ENCODE results near the gene XPNPEP3. TPM values are rescaled to one million over a fixed set of nuclear protein-coding genes. Genes with fewer than 3 reads are reported as not detected.

The XPNPEP3 gene
- total and polyA plus RNA-seq, 2 donors (not counting 3 experiments of a cell fraction or from before 2014, with no cell fraction given): 12.3 to 21.2 TPM

GRCh38 chr22:40939202-40939601 lies 82.3 kb downstream of the XPNPEP3 start:
- H3K4me3 ChIP-seq (replicated peaks in 1 of 3; ENCODE audit: insufficient read depth in 1 of 3, low read depth in 1 of 3, low read length in 3 of 3): no peak overlapping the region
- no peak overlapping the region for H3K27ac ChIP-seq (ENCODE audit: insufficient read depth, low read depth, low read length)
- ChIA-PET CTCF (interaction anchor here (3.0 kb wide), 1 partner anchor 17 kb away, joined by 11 read pairs; no protein-coding TSS in a partner anchor), POLR2A (no interaction called here)
- no peaks in the 10 kb centered on the region for H3K79me2 ChIP-seq (ENCODE audit: control insufficient read depth, insufficient read depth, low read length)
- TF ChIP-seq JUN (IDR thresholded peaks at IDR 0.05; ENCODE audit: borderline replicate concordance, insufficient read depth, insufficient read length, low read depth): peak; percentile 10
- TF ChIP-seq CTCF (IDR thresholded peaks at IDR 0.05; ENCODE audit: extremely low read depth in 1 of 2, insufficient read depth in 1 of 2, low read depth in 1 of 2, low read length in 2 of 2): no peak
- no peak overlapping the region for H3K4me2 ChIP-seq (ENCODE audit: insufficient read depth, low read length)
- no peak overlapping the region for H3K9ac ChIP-seq (replicated peaks; ENCODE audit: extremely low read depth, insufficient read depth, low read length)
- no peaks in the 10 kb centered on the region for H3K4me1 ChIP-seq (ENCODE audit: control insufficient read depth, extremely low read depth, insufficient read depth, low read length)
- no TSS peak for BruUV-seq (replicated peaks)
- no peak for DNase-seq (ENCODE audit: low read depth, low spot score)
- no peaks in the 10 kb centered on the region for H3K27me3 ChIP-seq (ENCODE audit: control insufficient read depth in 2 of 2, insufficient read depth in 2 of 2, low read length in 2 of 2)
- no peak for FAIRE-seq
- intact Hi-C loops (cut with micrococcal nuclease): no loop called here
- dilution Hi-C loops (cut with MboI; ENCODE audit: extremely low pct_ligation_motif_present, low sequenced_read_pairs): no loop called here
- H3K9me3 ChIP-seq (replicated peaks; ENCODE audit: control insufficient read depth, insufficient read depth, low read length): no peaks in the 10 kb centered on the region
- H3K9me1 ChIP-seq (replicated peaks; ENCODE audit: control insufficient read depth, extremely low read depth, insufficient read depth, low read length): no peaks in the 10 kb centered on the region
- no peak overlapping the region for H2AFZ ChIP-seq (ENCODE audit: low read depth, low read length)
- H4K20me1 ChIP-seq (replicated peaks; ENCODE audit: control insufficient read depth, extremely low read depth, insufficient read depth, low read length): no peaks in the 10 kb centered on the region
- H3K36me3 ChIP-seq (ENCODE audit: control insufficient read depth in 2 of 2, extremely low read depth in 1 of 2, insufficient read depth in 2 of 2, low read length in 2 of 2): no peaks in the 10 kb centered on the region

- POLR2A ChIA-PET: interaction anchor here (0.6 to 1.6 kb wide), 10 partner anchors 9 to 164 kb away, joined by 3 to 9 read pairs (median 4); partner anchors contain the start of gene EP300
- dilution Hi-C loops (cut with MboI; ENCODE audit: extremely low pct_ligation_motif_present, low sequenced_read_pairs) (no loop called here), intact Hi-C loops (cut with micrococcal nuclease) (loop anchor here (1.0 to 5.0 kb wide), 4 partner anchors 95 to 430 kb away; partner anchors contain the start of genes ST13 and TEF)
- Histone ChIP-seq H3K4me1 (ENCODE audit: control insufficient read depth, extremely low read depth, insufficient read depth, low read length) (peaks cover 19% of the 10 kb centered on the region), H2AFZ (ENCODE audit: low read depth, low read length) (peak within 1 kb of the TSS; percentile 97), H3K4me2 (ENCODE audit: insufficient read depth, low read length) (peak within 1 kb of the TSS; percentile 100), H3K9me1 (replicated peaks; ENCODE audit: control insufficient read depth, extremely low read depth, insufficient read depth, low read length) (no peaks in the 10 kb centered on the region), H3K4me3 (replicated peaks in 1 of 3; ENCODE audit: insufficient read depth in 1 of 3, low read depth in 1 of 3, low read length in 3 of 3) (peak within 1 kb of the TSS; percentile 84 to 100 (median 100)), H3K79me2 (ENCODE audit: control insufficient read depth, insufficient read depth, low read length) (peaks cover 39% of the 10 kb centered on the region), H3K27me3 (ENCODE audit: control insufficient read depth in 2 of 2, insufficient read depth in 2 of 2, low read length in 2 of 2) (no peaks in the 10 kb centered on the region), H3K27ac (ENCODE audit: insufficient read depth, low read depth, low read length) (peak within 1 kb of the TSS; percentile 98), H3K9me3 (replicated peaks; ENCODE audit: control insufficient read depth, insufficient read depth, low read length) (no peaks in the 10 kb centered on the region), H3K9ac (replicated peaks; ENCODE audit: extremely low read depth, insufficient read depth, low read length) (peak within 1 kb of the TSS; percentile 99), H4K20me1 (replicated peaks; ENCODE audit: control insufficient read depth, extremely low read depth, insufficient read depth, low read length) (no peaks in the 10 kb centered on the region), H3K36me3 (ENCODE audit: control insufficient read depth in 2 of 2, extremely low read depth in 1 of 2, insufficient read depth in 2 of 2, low read length in 2 of 2) (peaks cover 3 to 12% of the 10 kb centered on the region in 2 experiments)
- DNase-seq (ENCODE audit: low read depth, low spot score): peak; percentile 97
- peak; percentile 67 for TF ChIP-seq MYC (IDR thresholded peaks at IDR 0.05; ENCODE audit: low read depth, low read length)
- peak; percentile 93 for TF ChIP-seq POLR2A (IDR thresholded peaks at IDR 0.05; ENCODE audit: low read depth, low read length)
- peak; percentile 84 for TF ChIP-seq MAX (IDR thresholded peaks at IDR 0.05; ENCODE audit: insufficient read depth, insufficient read length)
- TF ChIP-seq POLR2AphosphoS5 (IDR thresholded peaks at IDR 0.05; ENCODE audit: insufficient read depth, low read depth, low read length): peak; percentile 92
- no peak for TF ChIP-seq GATA2 (IDR thresholded peaks at IDR 0.05; ENCODE audit: insufficient read depth, insufficient read length, low read depth, low read length)
- TF ChIP-seq JUN (IDR thresholded peaks at IDR 0.05; ENCODE audit: borderline replicate concordance, insufficient read depth, insufficient read length, low read depth): no peak
- FAIRE-seq: peak; percentile 87
- BruUV-seq (replicated peaks): no TSS peak
- CTCF ChIA-PET: interaction anchor here (0.6 to 3.8 kb wide), 6 partner anchors 16 to 475 kb away, joined by 3 to 39 read pairs (median 4); no protein-coding TSS in a partner anchor
These were observed 94.2 kb downstream of the XPNPEP3 start, which contains the start of gene RBX1 for GRCh38 chr22:40950962-40951794. TSS of gene RBX1 (plus strand) at chr22:40951378. CDS start at chr22:40951399, 21 bp downstream.
